Hepatocyte (in vitro differentiated cells): ENCODE results near the gene AOX1. TPM values are rescaled to one million over a fixed set of nuclear protein-coding genes. Genes with fewer than 3 reads are reported as not detected.
"Not testable (repeated sequence)": the region's sequence is repeated elsewhere in the genome, so short reads cannot be mapped to it uniquely, and the experiment has no call there.

ENCODE experiments used
- DNase-seq: peaks from one replicate; pipeline ENCODE4 v3.0.0-alpha.2; 2016; ENCODE audit warnings: low spot score
- H2AFZ ChIP-seq: fragments of 200-600 bp; sonication (generic); 2 replicates; pipeline ENCODE4 v1.6.0; 2016; ENCODE audit warnings: antibody characterized with exemption, mild to moderate bottlenecking
- H3K27ac ChIP-seq: fragments of 200-600 bp; sonication (generic); 2 replicates; pipeline ENCODE4 v1.5.1; 2016; ENCODE audit warnings: mild to moderate bottlenecking
- H3K27me3 ChIP-seq: fragments of 200-600 bp; sonication (generic); 2 replicates; pipeline ENCODE4 v1.6.1; 2016
- H3K36me3 ChIP-seq: fragments of 200-600 bp; sonication (generic); replicated peaks from 2 replicates; pipeline ENCODE4 v1.5.1; 2016; ENCODE audit warnings: low read depth; ENCODE audit not compliant: insufficient read depth
- H3K4me1 ChIP-seq: fragments of 200-600 bp; sonication (generic); 2 replicates; pipeline ENCODE4 v1.5.1; 2016; ENCODE audit warnings: mild to moderate bottlenecking, moderate library complexity; ENCODE audit not compliant: insufficient read depth
- H3K4me2 ChIP-seq: fragments of 200-600 bp; sonication (generic); 2 replicates; pipeline ENCODE4 v1.6.0; 2016
- H3K4me3 ChIP-seq: fragments of 200-600 bp; sonication (generic); 2 replicates; pipeline ENCODE4 v1.5.1; 2016; ENCODE audit warnings: mild to moderate bottlenecking
- H3K79me2 ChIP-seq: fragments of 200-600 bp; sonication (generic); 2 replicates; pipeline ENCODE4 v1.6.0; 2017; ENCODE audit warnings: mild to moderate bottlenecking
- H3K9me2 ChIP-seq: fragments of 200-600 bp; sonication (generic); replicated peaks from 2 replicates; pipeline ENCODE4 v1.6.0; 2017; ENCODE audit warnings: mild to moderate bottlenecking; ENCODE audit not compliant: insufficient read depth
- H3K9me3 ChIP-seq: fragments of 200-600 bp; sonication (generic); 2 replicates; pipeline ENCODE4 v1.5.1; 2016; ENCODE audit warnings: low read depth, mild to moderate bottlenecking
- H4K20me1 ChIP-seq: fragments of 200-600 bp; sonication (generic); 2 replicates; pipeline ENCODE4 v1.6.0; 2016; ENCODE audit warnings: mild to moderate bottlenecking; ENCODE audit not compliant: insufficient read depth, poor library complexity, severe bottlenecking
- CTCF ChIP-seq: fragments of 200-600 bp; sonication (generic); IDR thresholded peaks from 2 replicates; pipeline ENCODE4 v1.5.1; 2016; ENCODE audit warnings: antibody characterized with exemption, mild to moderate bottlenecking; ENCODE audit not compliant: poor library complexity
- EZH2 ChIP-seq: fragments of 200-600 bp; sonication (generic); IDR thresholded peaks from 2 replicates; pipeline ENCODE4 v1.6.1; 2016; ENCODE audit warnings: antibody characterized with exemption, mild to moderate bottlenecking, borderline replicate concordance
- EZH2phosphoT487 ChIP-seq: fragments of 200-600 bp; sonication (generic); IDR thresholded peaks from one replicate; pipeline ENCODE4 v1.6.1; 2018; ENCODE audit warnings: antibody characterized with exemption, mild to moderate bottlenecking, low read depth, moderate library complexity; ENCODE audit not compliant: unreplicated experiment, severe bottlenecking
- WGBS: methylation state at CpG from one replicate; pipeline ENCODE4 v1.1.6; 2016; ENCODE audit warnings: low lambda C conversion rate; ENCODE audit errors: missing lambda C conversion rate; 5-methylcytosine and 5-hydroxymethylcytosine counted together
- polyA plus RNA-seq: library from polyadenylated mRNA; unstranded; fragments of >200 nt; fragmentation: Nextera tagmentation; extraction: Ambion mirVana; gene quantifications from 2 replicates; pipeline ENCODE4 v1.2.1, GENCODE V29; 2016
- total RNA-seq: library from RNA; depleted of rRNA; stranded (reverse); fragments of >200 nt; gene quantifications from 2 replicates; pipeline ENCODE4 v1.2.3, GENCODE V29; 2014

Gene AOX1
- total and polyA plus RNA-seq, 2 experiments from 2014 or later: 4.7 to 7.4 TPM

DNA sequence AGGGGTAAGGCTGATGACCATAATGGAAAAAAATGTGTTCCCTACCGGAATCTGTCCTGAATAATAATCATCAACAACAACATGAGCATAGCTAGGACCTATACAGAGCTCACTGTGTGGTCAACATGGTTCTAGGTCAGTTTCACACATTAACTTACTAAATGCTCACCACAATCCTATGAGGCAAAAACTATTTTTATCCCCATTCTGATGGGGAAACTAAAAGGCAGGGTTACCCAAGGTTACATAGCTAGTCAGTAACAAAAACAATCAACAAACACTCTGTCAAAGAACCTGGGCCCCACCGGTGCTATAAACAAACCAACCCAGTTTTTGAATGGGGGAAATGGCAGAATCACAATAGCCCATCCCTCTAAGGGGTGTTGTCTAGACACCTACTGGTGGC lies 40.1 kb downstream of the AOX1 start:
- Histone ChIP-seq H3K36me3 (no peaks in the 10 kb centered on the region), H3K4me3 (no peak overlapping the region), H2AFZ (no peak overlapping the region), H3K27ac (no peak overlapping the region), H3K4me1 (no peaks in the 10 kb centered on the region), H3K9me3 (no peaks in the 10 kb centered on the region), H3K27me3 (no peaks in the 10 kb centered on the region), H3K79me2 (no peaks in the 10 kb centered on the region), H4K20me1 (no peaks in the 10 kb centered on the region), H3K4me2 (no peak overlapping the region), H3K9me2 (no peaks in the 10 kb centered on the region)
- no peak for DNase-seq
- no peak for TF ChIP-seq CTCF
- no peak for TF ChIP-seq EZH2
- no peak for TF ChIP-seq EZH2phosphoT487
- 60% methylated on average over 2 of the region's 2 CpGs for WGBS

DNA sequence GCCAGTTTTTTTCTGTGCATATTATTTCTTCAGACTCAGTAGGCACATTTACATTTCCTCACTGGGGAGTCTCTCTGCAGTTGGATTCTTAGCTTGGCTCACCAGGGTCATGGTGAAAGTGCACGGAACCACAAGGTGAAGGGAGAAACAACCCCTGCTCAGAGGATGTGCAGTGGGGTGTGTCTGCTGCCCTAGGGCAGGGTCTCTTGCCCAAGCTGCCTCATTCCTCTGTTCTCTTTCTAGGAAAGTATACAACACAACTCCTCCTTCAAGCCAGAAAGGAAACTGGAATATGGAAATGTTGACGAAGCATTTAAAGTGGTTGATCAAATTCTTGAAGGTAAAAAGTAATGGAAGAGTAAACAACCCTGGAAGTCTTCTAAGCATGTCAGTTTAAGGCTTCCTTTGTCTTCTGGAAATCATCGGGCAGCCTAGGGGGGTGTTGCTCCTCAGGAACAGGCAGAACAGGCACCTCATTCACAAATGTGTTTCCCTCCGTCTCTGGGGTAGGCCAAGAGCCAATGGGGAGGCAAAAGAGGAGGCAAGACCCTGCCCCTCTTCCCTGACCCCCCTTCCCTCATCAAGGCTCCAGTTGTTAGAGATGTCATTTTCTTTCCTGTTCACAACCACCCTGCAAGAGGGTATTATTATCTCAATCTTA lies 41.4 kb downstream of the AOX1 start:
- H3K36me3 ChIP-seq: no peaks in the 10 kb centered on the region
- WGBS: 51% methylated on average over 4 of the region's 4 CpGs
- no peak overlapping the region for H2AFZ ChIP-seq

DNA sequence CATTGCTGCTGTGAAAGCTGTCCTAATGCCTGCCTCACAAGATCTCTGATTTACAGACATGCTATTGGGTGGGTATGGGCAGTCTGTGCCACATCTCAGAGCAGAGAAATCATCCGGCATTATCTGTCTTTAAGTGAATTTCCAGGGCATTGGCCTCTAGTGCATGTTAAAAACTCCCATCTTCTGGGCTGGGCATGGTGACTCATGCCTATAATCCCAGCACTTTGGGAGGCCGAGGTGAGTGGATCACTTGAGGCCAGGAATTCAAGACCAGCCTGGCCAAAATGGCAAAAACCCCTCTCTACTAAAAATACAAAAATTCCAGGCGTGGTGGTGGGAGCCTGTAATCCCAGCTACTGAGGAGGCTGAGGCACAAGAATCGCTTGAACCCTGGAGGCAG lies 42.6 kb downstream of the AOX1 start:
- not testable (repeated sequence) for H3K4me2 ChIP-seq, H2AFZ ChIP-seq, DNase-seq, H3K4me3 ChIP-seq, H3K27ac ChIP-seq, H3K9me2 ChIP-seq, H3K36me3 ChIP-seq, H3K79me2 ChIP-seq, H4K20me1 ChIP-seq, H3K4me1 ChIP-seq, H3K9me3 ChIP-seq, H3K27me3 ChIP-seq
- WGBS: 66% methylated on average over 4 of the region's 4 CpGs

More for the DNA sequence above, 41.4 kb downstream of the AOX1 start:
- Histone ChIP-seq H3K79me2 (no peaks in the 10 kb centered on the region), H4K20me1 (no peaks in the 10 kb centered on the region), H3K27me3 (no peaks in the 10 kb centered on the region), H3K9me3 (no peaks in the 10 kb centered on the region), H3K4me2 (no peak overlapping the region), H3K9me2 (no peaks in the 10 kb centered on the region), H3K4me1 (no peaks in the 10 kb centered on the region), H3K27ac (no peak overlapping the region), H3K4me3 (no peak overlapping the region)
- no peak for DNase-seq
- TF ChIP-seq EZH2 (no peak), CTCF (no peak), EZH2phosphoT487 (no peak)

- Histone ChIP-seq H3K27ac (no peak overlapping the region), H3K4me1 (no peaks in the 10 kb centered on the region), H3K36me3 (no peaks in the 10 kb centered on the region), H3K9me3 (no peaks in the 10 kb centered on the region), H3K4me2 (no peak overlapping the region), H3K27me3 (no peaks in the 10 kb centered on the region), H4K20me1 (no peaks in the 10 kb centered on the region), H3K4me3 (no peak overlapping the region), H3K79me2 (no peaks in the 10 kb centered on the region), H2AFZ (no peak overlapping the region), H3K9me2 (no peaks in the 10 kb centered on the region)
- TF ChIP-seq CTCF (no peak), EZH2phosphoT487 (no peak), EZH2 (no peak)
- 81% methylated on average over 1 of the region's 1 CpG for WGBS
- no peak for DNase-seq
Observed at GRCh38 chr2:200631287-200631686, 45.5 kb downstream of the AOX1 start.
